Ovary (tissue), 3 donors: Measurements from ENCODE around the gene GJC2.

Experiments
- CTCF ChIP-seq, 3 donors: fragments of 450-650 bp in 2 of 3; fragments of 200-600 bp in 1 of 3; IDR thresholded peaks; one replicate each; pipeline versions ENCODE4 v1.5.1 to v1.8.0; 2016 to 2022; ENCODE audit warnings: antibody characterized with exemption in 3 of 3, mild to moderate bottlenecking in 1 of 3
- EP300 ChIP-seq: sonication (generic); formaldehyde crosslinking; IDR thresholded peaks from one replicate; pipeline ENCODE4 v1.6.1; 2017; ENCODE audit warnings: antibody characterized with exemption
- POLR2A ChIP-seq: fragments of 450-650 bp; IDR thresholded peaks from one replicate; pipeline ENCODE4 v1.6.1; 2017; ENCODE audit warnings: antibody characterized with exemption, mild to moderate bottlenecking, moderate library complexity
- donor health status: DM: no; HTN: no; CAD: no.

- TF ChIP-seq EP300 (no peak), CTCF (IDR thresholded peaks at IDR 0.05) (no peak), POLR2A (no peak)
Observed at GRCh38 chr1:228207851-228208821, 58.4 kb downstream of the GJC2 start, which contains the start of gene OBSCN.
